Stimulated activated CD4-positive, alpha-beta T cell treated with anti-CD3 and anti-CD28 coated beads, Interleukin-15, amount 100 ng/mL, for 1 hour (primary cell): ENCODE data around the gene EML2.
"Not testable (repeated sequence)": the region's sequence is repeated elsewhere in the genome, so short reads cannot be mapped to it uniquely, and the experiment has no call there.

Source experiments
- DNase-seq, 2 donors: peaks; one replicate each; pipeline ENCODE4 v3.0.0-alpha.2; 2020; ENCODE audit warnings: low read depth in 1 of 2, low spot score in 1 of 2

The EML2 gene

DNA sequence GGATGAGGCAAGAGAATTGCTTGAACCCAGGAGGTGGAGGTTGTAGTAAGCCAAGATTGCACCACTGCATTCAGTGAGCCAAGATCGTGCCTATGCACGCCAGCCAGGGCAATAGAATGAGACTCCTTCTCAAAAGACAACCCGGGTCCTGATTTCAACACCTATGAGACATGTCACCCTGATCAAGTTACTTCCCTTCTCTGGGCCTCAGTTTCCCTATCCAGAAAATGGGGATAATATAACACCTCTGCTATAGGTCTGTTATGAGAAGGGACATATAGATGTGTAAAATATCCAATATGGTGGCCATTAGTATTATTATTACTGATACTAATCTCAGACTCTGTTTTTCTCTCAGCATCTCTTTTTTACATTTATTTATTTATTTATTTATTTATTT, 15.9 kb upstream of the EML2 start:
- DNase-seq = no peak

DNA sequence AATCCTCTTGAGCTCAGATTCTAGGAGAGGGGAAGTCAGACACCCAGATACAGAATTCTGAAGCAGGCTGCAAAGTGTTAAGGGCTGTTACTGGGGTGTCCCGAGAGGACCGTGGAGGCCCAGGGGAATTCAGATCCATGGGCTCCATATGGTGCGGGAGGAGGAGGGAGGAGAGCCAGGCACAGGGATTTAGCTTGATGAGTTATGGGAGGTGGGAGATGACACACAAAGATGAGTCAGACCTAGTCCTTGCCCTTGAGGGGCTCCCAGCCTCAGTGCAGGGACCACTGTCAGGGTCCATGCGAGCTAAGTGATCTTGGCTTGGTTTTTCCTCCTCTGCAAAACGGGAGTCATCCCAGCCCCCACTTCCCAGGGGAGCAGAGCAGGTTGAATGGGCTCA, 14.4 kb upstream of the EML2 start:
- DNase-seq = no peak

DNA sequence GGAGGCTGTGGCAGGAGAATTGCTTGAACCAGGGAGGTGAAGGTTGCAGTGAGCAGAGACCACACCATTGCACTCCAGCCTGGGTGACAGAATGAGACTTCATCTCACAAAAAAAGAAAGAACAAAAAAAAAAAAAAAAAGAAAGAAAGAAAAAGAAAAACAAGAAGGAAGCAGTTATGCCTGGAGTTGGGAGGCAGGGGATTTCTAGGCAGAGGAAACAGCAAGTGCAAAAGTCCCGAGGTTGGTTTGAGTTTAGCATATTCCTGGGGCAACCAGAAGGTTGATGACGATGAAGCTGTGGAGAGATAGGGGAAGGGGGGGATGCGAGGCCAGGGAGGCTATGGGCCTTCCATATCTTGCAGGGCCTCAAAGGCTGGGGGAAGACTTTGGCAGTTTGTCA, 11.5 kb upstream of the EML2 start:
- DNase-seq = no peak

DNA sequence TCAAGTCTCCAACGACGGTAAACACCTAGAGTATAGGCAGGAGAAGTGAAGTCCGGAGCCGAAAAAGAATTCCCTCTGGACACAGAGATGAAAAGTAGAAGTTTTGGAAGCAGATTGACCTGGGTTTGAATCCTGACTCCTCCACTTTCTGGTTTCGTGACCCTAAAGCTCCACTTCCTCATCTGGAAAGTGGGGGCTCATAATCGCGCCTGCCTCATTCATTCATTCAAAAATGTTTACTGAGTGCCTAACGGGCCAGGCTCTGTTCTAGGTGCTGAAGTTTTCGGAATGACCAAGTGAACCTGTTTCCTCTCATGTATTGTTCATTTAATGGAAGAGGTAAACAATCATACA, 7.1 kb upstream of the EML2 start:
- no peak for DNase-seq

DNA sequence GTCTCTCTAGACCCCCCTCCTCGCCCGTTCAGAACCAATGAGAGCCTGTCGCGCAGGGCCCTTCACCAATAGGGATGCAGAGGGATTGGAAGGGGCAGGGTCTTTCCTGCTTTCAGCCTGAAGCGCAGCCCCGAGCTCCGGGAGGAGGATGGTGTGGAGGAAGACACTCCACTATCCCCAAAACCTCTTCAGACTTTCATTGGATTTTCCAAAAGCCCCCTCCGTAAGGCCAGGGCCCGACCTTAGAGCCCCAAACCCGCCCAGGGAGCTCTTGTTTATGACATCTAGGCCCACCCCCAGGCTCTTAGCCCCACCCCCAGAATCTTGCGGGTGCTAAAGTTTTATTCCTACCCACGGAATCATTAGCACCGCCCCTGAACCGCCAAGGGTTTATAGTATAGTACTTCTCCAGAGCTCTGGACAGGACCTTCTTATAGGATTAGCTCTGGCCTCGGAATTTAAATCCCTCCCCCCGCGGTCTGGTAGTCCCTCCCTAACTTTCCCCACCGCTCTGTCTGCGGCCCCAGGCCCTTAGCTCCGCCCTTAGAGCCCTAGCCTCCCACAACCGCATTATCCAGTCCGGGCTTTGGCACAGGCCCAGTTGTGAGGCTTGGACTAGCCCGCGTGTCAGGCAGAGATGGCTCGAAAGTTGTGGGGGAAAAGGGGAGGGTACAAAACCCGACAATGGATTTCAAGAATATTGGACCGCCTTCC, 6.6 kb upstream of the EML2 start:
- peak; percentile 43 to 64 for DNase-seq

DNA sequence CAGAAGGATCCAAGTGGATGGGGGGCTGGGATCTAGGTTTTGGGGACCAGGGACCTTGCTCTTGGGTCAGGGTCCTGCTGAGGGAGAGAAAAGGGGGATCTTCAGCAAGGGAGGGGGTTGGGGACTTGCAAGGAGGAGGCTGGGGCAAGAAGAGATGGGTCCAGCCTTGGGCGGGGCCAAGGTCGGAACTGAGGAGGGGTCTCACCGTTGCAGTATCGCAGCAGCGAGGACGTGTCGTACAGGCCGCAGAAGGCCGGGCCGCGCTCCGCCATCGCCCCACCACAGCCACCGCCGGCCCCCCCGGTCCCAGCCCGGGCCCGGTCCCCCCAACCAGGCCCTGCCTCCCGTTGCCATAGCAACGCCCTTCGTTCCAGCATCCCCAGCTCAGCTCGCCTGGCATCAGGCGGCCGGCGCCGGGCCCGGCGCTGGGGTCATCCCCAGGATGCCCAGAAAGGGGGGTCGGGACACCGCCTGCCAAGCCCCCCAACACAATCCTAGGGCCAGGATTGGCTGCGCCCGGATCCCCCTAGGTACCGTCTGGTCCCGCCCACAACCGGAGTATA, 6.0 kb upstream of the EML2 start:
- DNase-seq = no peak

DNA sequence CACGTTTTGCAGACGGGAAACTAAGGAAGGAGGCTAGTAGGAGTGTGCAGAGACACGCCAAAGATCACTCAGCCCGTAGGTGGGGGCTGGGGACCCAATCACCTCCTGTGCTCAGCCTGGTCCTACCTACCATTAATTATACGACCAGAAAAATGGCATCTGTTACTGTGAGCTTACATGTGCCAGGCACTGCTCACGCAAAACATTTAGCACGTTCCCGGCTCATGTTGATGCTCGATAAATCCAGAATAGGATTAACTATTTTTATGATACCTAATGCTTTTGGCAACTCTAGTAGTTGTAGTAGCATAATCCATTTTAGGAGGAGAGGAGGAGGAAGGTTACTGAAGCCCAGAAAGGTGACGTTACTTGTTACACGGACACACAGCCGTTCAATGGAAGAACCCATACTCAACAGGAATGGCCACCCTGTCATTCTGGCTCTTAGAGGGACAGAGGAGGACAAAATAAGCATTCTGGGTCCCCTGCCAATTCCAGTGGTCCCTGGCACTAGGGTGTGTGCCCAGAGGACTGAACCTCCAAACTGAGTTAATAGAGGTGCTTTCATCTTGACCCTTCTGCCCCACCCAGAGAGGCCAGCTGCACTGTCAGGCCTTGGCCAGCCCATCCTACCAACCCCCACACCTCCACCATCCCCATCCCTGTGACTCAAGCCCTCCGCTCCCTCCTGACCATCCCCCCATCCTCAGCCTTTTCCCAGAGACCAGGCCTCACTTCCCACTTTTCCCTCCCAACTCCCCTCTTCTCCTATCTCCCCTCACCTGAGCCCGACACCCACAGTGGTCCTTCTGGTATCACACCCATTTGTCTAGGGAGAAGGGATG, 5.0 kb upstream of the EML2 start:
- no peak for DNase-seq

DNA sequence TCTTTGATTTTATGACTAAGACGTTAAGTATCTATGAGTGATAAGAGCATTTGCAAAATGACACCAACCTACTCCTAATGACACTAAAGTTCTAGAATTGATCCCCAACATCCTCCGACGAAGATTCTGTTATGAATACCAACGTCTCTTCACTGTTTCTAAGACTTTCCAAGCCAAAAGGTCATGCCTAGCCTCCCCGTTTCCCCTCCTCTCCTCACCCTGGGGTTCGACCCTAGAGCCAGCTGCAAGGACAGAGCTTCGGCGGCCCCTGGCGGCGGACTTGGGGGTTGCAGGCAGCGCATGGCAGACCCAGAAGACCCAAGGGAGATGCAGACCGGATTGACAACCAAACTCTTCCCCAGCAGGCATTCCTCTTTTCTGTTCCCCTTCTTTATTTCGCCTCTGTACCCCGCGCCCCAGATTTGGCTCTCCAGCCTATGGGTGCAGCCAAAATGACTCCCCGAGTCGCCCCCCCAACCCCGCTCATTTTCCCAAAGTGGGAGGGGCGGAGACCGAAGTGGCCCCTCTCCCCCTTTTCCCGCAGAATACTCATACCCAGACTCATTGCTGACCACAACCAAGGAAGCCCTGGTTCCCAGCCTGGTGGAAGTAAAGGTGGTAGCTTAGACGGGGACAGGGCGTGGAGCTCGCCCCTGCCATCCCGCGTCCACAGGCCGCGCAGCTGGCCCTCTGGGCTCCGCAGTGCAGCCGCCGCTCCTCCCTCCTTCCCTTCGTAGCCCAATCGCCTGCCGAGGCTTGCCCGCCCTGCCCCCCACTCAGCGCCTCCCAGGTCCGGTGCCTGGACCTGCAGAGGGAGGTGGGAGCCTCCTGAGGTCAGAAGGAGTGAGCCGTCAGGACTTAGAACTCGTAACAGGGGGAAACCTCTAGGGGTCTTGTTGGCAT, 4.1 kb upstream of the EML2 start:
- DNase-seq = peak; percentile 80 to 95

DNA sequence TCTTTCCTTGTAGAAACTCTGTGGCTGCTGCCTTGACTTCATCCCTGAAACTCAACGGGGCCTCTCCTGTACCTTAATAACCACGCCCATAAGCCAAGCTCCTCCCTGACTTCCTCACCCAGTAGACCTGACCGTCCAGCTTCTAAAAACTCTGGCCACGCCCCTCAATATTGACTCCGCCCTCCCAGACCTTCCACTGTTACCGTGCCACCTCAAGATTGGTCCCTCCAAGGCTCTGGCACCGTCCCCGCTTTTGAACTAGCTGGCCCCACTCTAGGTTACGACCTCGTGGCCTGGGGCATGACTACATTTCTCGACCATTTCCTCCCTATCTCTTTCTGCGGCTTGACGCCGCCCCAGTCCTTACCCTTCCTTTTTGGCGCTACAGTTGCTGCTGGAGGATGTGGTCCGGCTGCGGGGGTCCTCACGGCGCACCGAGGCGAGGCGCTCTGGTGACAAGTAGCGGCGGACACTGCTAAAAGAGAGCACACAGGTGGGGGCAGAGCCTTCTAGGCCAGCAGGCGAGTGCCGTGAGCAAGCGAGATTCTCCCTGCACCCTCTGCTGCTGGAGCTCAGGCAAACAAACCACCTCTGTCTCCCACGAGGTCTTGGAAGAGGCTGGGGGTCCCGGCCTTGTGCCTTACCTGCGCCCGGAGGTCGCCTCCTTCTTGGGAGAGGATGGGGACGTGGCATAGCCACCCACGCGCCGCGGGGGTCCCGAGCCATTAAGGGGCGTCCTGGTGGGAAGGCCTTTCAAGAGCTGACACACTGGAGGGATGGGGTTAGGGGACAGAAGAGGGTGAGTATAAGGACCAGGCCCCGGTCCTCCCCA, 2.3 kb upstream of the EML2 start:
- peak; percentile 20 to 52 for DNase-seq

DNA sequence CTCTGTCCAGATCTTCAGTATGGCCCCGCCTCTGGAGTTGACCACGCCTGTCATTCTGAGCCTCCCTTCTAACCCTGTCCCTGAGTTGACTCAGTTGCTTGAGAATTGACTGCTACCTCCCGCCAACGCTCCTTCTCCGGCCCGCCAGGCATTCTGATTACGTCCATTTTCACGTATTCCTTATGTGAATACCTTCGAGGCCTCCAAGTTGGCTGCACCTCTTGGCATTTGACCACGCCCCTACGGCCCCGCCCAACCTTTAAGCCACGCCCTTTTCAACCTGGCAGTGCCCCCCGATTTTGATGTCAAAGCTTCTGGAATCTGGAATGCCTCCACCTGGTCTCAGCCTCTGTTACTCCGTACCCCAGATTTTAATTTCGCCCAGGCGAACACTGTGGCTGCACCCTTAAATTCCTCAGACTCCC, 1.7 kb upstream of the EML2 start:
- DNase-seq = no peak

DNA sequence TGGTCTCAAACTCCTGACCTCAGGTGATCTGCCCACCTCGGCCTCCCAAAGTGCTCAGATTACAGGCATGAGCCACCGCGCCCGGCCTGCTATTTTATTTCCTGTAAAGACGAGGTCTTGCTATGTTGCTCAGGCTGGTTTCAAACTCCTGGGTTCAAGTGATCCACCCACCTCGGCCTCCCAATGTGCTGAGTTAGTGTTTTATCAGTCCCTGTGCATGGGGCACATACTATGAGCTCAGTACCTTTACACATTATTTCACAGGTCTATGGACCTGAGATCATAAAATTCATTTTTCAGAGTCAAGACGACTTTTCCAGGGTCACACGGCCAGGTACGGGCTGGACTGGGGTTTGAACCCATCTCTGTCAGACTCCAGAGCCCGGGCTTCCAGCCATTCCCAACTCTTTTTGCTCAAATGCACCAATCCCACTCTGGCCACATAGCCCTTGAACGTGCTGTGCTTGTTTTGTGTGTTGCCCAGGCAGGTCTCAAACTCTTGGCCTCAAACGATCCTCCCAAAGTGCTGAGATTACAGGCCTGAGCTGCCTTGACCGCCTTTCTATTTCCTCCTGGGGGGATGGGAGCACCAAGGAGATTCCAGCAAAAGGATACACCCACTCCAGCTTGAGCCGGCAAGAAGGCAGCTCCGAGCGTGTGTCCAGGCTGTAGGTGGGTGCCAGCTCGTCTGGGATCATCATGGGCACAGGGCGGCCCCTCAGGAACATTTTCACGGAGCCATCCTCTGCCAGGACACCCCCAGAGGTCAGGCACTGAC, 1.1 kb downstream of the EML2 start:
- DNase-seq = no peak

DNA sequence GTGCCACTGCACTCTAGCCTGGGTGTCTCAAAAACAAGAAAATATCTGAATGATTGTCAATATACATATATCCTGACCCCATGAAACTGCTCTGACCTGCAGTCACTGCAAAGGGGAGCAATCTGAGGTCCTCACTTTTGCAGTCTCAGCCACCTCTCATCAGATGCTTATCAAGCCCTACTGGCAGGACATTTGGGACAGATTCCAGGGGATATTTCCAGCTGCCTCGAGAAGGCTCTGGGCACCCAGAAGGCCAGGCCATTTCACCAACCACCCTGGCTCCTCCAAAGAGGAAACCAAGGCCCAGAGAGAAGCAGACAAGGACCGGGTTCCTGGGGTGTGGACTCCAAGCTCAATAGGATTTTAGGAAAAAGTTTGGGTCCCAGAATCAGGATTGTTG, 2.3 kb downstream of the EML2 start:
- DNase-seq = no peak

DNA sequence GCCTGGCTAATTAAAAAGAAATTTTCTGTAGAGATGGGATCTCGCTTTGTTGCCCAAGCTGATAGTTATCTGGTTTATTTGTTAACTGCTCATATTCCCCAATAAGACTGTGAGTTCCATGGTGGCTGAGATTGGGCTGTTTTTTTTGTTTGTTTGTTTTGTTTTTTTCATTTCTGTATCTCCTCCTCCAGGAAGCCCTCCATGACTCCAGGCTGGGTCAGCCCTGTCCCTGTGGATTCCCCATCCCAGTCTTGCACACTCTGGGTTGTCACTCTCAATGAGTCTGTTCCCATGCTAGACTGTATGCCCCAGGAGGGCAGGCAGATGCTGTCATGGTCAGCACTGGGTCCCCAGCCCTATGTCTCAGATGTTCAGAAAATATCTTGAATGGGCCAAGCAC, 2.9 kb downstream of the EML2 start:
- DNase-seq = no peak

DNA sequence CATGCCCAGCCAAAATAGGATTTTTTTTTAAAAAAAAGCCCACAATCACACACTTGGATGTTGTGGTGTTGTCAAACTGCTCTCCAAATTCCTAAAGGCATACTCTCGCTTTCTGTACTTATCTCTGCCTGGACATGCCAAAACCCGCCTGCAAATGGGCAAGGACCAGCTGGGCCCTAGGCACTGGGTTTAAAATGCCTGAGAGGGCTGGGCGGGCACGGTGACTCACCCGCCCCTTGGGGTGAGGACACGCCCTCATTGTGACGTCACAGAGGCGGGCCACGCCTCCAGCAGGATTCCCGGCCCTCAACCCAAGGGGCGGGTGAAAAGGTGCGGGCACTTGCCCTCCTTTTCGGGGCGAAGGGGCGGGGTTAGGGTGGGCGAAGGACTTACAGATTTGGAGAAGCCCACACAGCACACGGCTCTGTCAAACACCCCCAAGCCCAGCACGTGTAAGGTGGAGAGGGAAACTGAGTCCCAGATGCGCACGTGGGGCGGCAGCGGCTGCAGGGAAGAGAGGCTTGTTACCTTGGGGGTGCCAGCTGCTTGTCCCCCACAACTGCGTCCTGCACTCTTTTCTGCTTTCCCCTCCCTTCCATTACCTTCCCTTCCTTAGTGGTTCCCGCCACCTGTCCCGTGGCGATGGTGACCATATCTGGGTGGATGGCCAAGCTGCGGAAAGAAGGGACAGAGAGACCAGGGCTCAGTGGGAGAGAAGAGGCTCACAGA, 6.6 kb downstream of the EML2 start:
- DNase-seq = peak in 1 of 2 donors; percentile 39

DNA sequence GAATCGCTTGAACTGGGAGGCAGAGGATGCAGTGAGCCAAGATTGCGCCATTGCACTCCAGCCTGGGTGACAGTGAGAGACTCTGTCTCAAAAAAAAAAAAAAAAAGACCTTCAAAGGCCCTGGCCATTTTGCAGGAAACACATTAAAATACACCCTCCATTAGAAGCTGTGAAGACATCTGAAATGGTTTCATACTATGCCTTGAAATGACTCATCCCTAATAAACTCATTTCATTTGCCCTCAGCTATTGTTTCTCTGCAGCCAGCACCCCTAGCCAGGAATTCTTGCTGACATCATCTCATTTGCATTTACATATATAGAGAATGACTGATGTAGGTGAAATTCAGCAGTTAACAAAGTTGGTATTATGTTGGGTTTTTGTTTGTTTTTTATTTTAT, 8.7 kb downstream of the EML2 start:
- DNase-seq = no peak

DNA sequence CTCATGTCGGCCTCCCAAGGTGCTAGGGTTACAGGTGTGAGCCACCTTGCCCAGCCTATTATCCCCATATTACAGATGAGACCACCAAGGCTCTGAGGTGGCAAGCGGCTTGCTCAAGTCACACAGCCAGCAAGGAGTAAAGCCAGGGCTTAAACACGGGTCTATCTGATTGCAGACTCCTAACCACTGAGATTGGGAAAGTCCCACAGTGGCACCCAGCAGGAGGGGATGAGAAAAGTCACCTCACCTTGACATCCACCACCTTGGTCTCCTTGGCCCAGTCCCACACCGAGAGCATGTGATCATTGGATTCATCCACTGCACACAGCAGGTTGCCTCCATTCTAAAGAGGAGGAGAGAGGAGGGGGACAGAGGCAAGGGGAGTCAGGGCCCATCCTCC, 9.5 kb downstream of the EML2 start:
- no peak for DNase-seq

DNA sequence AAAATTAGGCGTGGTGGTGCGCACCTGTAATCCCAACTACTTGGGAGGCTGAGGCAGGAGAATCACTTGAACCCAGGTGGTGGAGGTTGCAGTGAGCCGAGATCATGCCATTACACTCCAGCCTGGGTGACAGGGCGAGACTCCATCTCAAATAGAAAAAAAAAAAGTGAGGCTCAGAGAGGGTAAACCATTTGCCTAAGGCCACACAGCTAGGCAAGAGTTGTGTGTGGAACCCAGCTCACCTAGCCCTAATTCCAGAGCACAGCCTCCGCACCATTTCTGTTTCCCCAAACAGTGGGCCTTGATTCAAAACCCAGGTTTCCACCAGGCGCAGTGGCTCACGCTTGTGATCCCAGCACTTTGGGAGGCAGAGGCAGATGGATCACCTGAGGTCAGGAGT, 11.0 kb downstream of the EML2 start:
- not testable (repeated sequence) for DNase-seq

DNA sequence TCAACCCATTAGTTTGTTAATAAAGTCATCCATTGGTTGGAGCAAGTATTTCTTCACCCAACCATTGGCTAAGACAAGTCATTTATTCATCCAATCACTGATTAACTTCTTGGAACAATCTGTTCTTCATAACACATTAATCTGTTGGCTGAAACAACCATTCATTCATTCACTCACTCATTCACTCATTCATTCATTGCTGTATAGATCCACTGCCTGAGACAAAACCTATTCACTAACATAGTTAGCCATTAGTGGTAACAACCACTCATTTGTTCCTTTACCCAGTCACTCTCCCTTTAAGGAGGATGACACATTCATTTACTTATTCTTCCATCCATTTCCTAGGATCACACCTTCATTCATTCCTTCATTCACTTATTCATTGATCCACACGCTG, 15.2 kb downstream of the EML2 start:
- no peak for DNase-seq

DNA sequence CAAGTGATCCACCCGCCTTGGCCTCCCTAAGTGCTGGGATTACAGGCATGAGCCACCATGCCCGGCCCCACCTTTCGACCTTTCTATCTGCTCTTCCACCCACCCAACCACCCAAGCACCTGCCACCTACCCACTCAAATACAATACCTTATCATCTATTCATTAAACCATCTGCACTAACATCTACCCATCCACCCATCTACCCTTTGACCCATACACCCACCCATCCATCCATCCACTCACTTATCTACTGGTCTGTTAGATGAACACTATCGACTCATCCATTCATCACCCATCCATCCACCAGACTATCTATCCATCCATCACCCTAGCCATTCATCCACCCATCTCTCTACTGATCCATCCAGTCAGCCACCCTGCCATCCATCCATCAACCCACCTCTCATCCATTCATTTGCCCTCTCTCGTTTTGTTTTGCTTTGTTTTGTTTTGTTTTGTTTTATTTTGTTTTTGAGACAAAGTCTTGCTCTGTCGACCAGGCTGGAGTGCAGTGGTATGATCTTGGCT, 17.2 kb downstream of the EML2 start:
- no peak for DNase-seq
